HG03432 (cell line): ENCODE data around the gene UQCRH.
"Not testable (repeated sequence)": the region's sequence is repeated elsewhere in the genome, so short reads cannot be mapped to it uniquely, and the experiment has no call there.

Experiments
- ATAC-seq: cut with Tn5 transposase; IDR thresholded peaks from one replicate; pipeline ENCODE4 v1.9.1; 2021; ENCODE audit warnings: mild to moderate bottlenecking, moderate library complexity; ENCODE audit not compliant: unreplicated experiment

UQCRH gene

DNA sequence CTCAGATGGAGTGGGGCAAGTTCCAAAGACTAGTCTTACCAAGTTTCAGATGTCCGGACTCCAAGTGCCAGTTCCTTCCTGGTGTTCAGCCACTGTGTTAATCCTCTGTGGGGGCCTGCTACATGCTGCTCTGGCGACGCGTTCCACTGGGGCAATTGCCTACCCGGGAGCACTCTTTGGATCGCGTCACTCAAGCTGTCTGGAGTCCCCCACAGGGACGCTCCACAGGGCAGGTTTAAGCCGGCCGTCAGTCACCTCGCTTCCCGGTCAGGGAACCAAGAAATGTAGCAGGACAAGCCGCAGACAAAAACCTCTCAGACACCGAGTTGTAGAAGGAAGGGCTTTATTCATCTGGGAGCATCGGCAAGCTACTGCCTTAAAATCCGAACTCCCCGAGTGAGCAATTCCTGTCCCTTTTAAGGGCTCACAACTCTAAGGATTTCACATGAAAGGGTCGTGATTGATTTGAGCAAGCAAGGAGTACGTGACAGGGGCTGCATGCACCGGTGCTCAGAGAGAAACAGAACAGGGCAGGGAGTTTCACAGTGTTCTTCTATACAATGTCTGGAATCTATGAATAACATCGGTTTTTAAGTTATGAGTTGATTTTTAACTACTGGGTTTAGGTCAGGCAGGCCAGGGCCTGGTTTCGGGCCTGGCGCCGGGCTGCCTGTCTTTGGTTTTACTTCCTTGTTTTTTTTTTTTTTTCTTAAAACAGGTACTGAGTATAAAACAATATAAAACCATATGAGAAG lies 28.5 kb downstream of the UQCRH start:
- peak; percentile 48 for ATAC-seq

- ATAC-seq = peak; percentile 58
Observed at GRCh38 chr1:46333300-46334029, 30.0 kb downstream of the UQCRH start.

GRCh38 chr1:46334030-46334384 lies 30.5 kb downstream of the UQCRH start:
- ATAC-seq = no peak

GRCh38 chr1:46335081-46335480 lies 31.6 kb downstream of the UQCRH start:
- no peak for ATAC-seq

- not testable (repeated sequence) for ATAC-seq
Observed at GRCh38 chr1:46337409-46337808, 33.9 kb downstream of the UQCRH start.

DNA sequence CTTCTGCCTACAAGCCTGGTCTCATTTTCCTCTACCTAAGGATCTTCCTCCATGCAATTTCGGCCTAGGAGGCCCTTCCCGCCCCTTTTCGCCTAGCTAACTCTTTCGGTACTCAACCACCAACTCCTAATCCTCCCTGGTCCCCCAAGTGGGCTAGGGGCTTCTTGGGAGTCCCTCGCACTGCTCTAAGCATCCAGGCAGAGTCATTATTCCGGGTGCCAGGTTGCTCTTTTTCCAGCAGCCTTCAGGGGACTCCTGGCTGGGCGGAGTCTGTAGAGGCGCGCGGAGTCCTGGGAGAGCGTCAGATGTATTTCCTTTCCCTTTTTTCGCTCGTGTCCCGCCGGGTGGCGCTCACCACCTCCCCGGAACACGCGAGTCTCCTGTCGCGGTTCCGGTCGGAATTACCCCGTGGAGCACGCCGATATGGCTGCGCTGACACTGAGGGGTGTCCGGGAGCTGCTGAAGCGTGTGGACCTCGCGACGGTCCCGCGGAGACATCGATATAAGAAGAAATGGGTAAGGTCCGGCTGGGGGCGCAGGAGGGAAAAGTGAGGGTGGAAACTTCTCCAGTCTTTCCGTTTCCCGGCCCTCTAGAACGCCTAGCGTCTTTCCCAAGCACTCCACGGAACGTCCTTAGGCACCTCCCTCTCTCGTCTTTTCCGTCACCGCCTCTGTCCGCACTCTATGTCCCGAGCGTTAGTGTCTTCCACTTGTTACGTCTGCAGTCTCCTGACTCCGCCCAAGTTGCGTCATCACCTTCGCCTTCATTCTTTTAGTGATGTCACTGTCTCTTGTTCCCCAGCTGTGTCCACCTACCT lies 37.1 kb downstream of the UQCRH start, which contains the start of gene NSUN4:
NSUN4 (plus strand) TSS at position 404 of the 818 bp plus-strand sequence; CDS start at position 424, 20 bp downstream.
- peak; percentile 87 for ATAC-seq

GRCh38 chr1:46341222-46342083 lies 38.0 kb downstream of the UQCRH start:
- no peak for ATAC-seq

GRCh38 chr1:46342084-46342656 lies 38.7 kb downstream of the UQCRH start:
- peak; percentile 27 for ATAC-seq

DNA sequence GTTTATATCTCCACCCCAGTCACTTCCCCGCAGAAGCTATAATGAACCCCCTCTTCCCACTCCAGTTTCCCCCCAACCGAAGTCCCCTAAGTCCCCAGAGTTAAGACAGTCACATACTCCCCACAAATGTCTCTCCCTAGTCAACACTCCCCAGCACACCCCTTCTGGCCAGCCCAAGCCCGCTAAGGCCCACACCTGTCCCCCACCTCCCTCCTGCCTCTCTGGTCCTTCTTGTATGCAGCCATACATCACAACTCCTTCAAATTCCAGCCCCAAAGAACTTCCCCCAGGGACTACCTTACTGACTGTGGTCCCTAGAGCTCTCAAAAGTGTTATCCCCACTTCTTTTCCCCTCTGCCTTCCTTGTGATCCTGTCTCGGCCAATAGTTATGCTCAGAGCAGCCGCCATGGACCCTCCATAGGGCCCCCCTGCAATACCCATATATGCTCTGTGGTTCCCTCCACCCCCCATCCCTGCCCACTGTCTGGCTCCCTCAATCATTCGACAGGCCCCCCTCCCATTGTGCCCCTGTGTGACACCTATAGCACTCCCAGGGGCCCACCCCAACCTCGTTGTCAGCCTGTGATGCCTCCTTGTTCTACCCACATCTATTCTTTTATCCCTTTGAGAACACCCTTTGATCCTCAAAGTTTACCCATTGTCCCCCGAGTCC lies 39.3 kb downstream of the UQCRH start:
- ATAC-seq = no peak

DNA sequence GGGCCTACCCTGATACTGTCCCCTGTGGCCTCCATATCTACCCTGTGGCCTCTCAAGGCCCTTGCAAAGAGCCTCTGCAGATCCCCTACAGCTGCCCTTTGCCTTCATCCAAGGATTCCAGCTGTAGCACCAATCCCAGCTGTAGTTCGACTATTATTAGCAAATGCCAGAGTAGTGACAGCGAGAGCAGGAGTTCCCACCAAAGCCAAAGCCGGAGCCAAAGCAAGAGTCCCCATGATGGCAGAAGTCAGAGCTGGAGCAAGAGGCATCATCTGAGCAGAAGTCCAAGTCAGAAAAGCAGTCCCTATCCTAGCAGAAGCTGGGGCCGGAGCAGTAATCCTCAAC lies 39.8 kb downstream of the UQCRH start:
- no peak for ATAC-seq

DNA sequence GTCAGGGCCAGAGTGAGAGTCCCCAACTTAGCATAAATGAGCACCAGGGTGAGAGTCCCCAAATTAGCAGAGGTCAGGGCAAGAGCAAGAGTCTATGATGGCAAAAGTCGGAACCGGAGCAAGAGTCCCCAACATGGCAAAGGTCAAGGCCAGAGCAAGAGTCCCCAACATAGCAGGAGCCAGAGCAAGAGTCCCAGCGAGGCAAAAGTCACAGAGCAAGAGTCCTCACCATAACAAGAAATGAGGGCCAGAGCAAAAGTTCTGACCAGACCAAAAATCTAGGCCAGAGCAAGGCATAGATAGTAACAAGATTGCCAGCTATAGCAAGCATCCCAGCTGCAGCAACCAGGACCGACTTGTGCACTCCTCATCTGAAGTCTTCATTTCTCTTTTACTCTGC lies 40.2 kb downstream of the UQCRH start:
- no peak for ATAC-seq

DNA sequence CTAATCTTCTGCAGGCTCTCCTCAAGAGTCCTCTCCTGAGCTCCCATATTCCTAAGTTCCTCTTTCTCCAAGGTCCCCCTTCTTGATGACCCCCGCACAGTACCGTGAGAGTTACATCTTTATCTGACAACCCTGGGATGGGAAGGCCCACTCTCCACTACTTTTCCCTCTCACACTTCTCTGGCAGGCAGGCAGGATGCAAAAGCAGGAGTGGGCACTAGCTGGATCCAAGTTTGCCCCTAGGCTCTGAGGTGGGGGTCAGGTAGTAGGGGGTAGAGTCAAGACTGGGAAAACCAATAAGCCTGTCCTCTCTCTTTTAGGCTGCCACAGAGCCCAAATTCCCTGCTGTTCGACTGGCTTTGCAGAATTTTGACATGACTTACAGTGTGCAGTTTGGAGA lies 41.0 kb downstream of the UQCRH start:
- ATAC-seq = no peak

DNA sequence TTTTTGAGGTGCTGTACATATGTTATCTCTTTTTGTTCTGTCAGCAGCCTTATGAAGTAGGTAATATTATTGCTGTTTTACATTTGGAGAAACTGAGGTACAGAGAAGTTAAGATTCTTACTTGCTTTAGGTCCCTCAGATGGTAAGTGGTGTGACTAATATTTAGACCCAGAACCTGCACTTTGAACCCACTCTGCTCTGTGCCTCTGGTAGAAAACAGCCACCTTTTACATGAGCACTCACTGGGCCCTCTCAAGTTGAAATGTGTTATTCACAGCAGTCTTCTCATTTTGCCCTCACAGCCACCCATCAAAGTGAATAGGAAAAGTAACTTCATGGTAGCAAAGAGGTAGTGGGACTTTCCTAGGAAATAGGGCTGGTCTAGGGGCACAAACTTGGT lies 41.8 kb downstream of the UQCRH start:
- ATAC-seq = no peak

DNA sequence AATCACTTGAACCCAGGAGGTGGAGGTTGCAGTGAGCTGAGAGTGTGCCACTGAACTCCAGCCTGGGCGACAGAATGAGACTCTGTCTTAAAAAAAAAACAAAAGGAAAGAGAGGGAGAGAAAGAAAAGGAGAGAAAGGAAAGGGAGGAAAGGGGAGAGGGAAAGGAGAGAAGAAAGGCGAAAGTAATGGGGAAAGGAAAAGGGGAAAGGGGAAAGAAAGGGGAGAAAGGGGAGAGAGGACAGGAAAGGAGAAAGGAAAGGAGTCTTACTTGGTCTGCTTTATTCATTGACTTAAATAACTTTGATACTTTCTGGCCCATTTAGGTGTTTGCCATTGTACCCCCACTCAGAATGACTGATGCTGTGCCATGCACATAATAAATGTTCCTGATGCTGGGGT lies 48.9 kb downstream of the UQCRH start:
- no peak for ATAC-seq

DNA sequence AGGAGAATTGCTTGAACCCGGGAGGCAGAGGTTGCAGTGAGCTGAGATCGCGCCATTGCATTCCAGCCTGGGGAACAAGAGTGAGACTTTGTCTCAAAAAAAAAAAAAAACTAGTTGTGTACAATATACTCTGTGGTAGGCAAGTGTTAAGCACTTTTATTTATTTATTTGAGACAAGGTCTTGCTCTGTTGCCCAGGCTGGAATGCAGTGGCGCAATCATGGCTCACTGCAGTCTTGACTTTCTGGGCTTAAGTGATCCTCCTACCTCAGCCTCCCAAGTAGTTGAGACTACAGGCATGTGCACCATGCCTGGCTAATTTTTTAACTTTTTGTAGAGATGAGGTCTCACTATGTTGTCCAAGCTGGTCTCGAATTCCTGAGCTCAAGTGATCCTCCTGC lies 52.4 kb downstream of the UQCRH start:
- ATAC-seq = not testable (repeated sequence)

DNA sequence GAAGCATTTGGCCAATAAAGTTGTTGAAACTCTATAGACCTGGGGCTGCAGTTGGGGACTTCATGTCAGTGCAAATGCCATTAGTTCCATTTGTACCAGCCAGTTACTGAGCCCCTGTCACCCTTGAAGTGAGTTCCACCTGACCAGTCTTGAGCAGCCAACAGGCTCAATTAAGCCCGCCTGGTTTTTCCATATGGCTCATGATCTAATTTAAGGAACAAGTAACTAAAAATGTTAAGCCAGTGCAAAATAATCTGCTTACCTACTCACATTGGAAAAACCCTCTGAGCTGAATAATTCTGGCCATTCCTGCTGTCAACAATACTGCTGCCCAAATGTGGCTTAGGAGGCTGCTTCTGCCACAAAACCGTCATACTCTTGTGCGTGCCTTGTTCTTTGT lies 58.7 kb downstream of the UQCRH start:
- no peak for ATAC-seq

- no peak for ATAC-seq
Observed at GRCh38 chr1:46363121-46363520, 59.6 kb downstream of the UQCRH start.

DNA sequence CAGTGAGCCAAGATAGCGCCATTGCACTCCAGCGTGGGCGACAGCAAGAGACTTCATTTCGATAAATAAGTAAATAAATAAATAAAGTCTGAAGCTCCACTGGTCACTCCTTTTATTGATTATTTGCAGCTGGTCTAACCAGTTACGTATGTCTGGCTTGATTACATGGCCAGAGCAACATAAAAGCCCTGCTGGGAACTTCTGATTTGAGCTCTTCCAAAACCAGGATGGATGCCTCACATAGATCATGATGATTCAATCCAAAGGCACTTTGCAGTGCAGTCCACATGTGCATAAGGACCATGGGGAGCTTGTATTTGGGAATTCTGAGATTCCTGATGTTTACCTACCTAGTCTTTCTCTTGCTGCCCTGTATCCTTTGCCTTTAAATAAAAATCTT lies 61.1 kb downstream of the UQCRH start:
- no peak for ATAC-seq

GRCh38 chr1:46365796-46366195 lies 62.3 kb downstream of the UQCRH start:
- ATAC-seq = not testable (repeated sequence)
